Upper lobe of left lung (tissue), 6 donors: ENCODE measurements around the gene CBR1. TPM values are rescaled to one million over a fixed set of nuclear protein-coding genes. Genes with fewer than 3 reads are reported as not detected.

ENCODE experiments used
- ATAC-seq, 2 donors: fragments of 200-7000 bp; cut with Tn5 transposase; one replicate each; pipeline ENCODE4 v1.9.1; 2022; ENCODE audit warnings: mild to moderate bottlenecking in 2 of 2, moderate library complexity in 2 of 2; ENCODE audit not compliant: low FRiP score in 2 of 2
- DNase-seq, 2 donors: peaks; one replicate each; pipeline ENCODE4 v3.0.0-alpha.2; 2019 to 2020
- H3K27ac ChIP-seq, 4 donors: fragments of 200-600 bp; sonication (generic); one replicate each; pipeline ENCODE4 v1.5.1; 2016 to 2019
- H3K27me3 ChIP-seq, 4 donors: fragments of 200-600 bp; sonication (generic); one replicate each; pipeline ENCODE4 v1.5.1; 2017 to 2019
- H3K36me3 ChIP-seq, 4 donors: fragments of 200-600 bp; sonication (generic); one replicate each; pipeline ENCODE4 v1.5.1; 2016 to 2019
- H3K4me1 ChIP-seq, 4 donors: fragments of 200-600 bp; sonication (generic); one replicate each; pipeline ENCODE4 v1.5.1; 2018 to 2019
- H3K4me3 ChIP-seq, 4 donors: fragments of 200-600 bp; sonication (generic); one replicate each; pipeline ENCODE4 v1.5.1; 2017 to 2019; ENCODE audit warnings: mild to moderate bottlenecking in 2 of 4, moderate library complexity in 1 of 4
- H3K9me3 ChIP-seq, 4 donors: fragments of 200-600 bp; sonication (generic); one replicate each; pipeline ENCODE4 v1.5.1; 2018 to 2019
- EP300 ChIP-seq, 4 donors: sonication (generic); formaldehyde crosslinking; IDR thresholded peaks; one replicate each; pipeline ENCODE4 v1.5.1; 2017; ENCODE audit warnings: antibody characterized with exemption in 4 of 4, control low read depth in 2 of 4
- POLR2A ChIP-seq, 4 donors: fragments of 450-650 bp; IDR thresholded peaks; one replicate each; pipeline ENCODE4 v1.5.1; 2016 to 2017; ENCODE audit warnings: antibody characterized with exemption in 4 of 4, mild to moderate bottlenecking in 2 of 4
- POLR2AphosphoS5 ChIP-seq, 2 donors: sonication (generic); formaldehyde crosslinking; IDR thresholded peaks; one replicate each; pipeline ENCODE4 v1.5.1; 2017; ENCODE audit warnings: antibody characterized with exemption in 2 of 2
- WGBS, 2 donors: methylation state at CpG; one replicate each; pipeline ENCODE4 v1.1.5; 2017 to 2018; 5-methylcytosine and 5-hydroxymethylcytosine counted together
- total RNA-seq, 6 donors: library from RNA; depleted of rRNA in 4 of 6; stranded (reverse); fragments of >200 nt in 4 of 6; gene quantifications; one replicate each; pipeline versions ENCODE4 v1.1.0 to v1.2.1, GENCODE V29; 2016 to 2021
- TF ChIP-seq, protein P1 (sequence below), 6 experiments: fragments of 450-650 bp in 4 of 6; fragments of 200-600 bp in 2 of 6; sonication (generic) in 2 of 6; IDR thresholded peaks; one replicate each; pipeline ENCODE4 v1.5.1; 2016 to 2019; ENCODE audit warnings: antibody characterized with exemption in 6 of 6
- donor health status: DM: no; HTN: no; CAD: no; lungs with moderate emphysema.
- donor health status: DM: no; HTN: yes; CAD: no; lungs with severe emphysema.

Gene CBR1
- total RNA-seq, 6 donors from 2014 or later = 62.6 to 322 (median 106) TPM

GRCh38 chr21:36061445-36061844 is 8.4 kb upstream of the CBR1 start:
- H3K4me1 ChIP-seq = peaks cover 13 to 18% (median 16%) of the 10 kb centered on the region in 4 donors
- H3K36me3 ChIP-seq = peaks cover 5 to 15% (median 8%) of the 10 kb centered on the region in 4 donors
- no peak for ATAC-seq
- TF ChIP-seq POLR2AphosphoS5 (IDR thresholded peaks at IDR 0.05) (no peak), EP300 (IDR thresholded peaks at IDR 0.05) (no peak), POLR2A (IDR thresholded peaks at IDR 0.05) (no peak)
- TF ChIP-seq, protein P1, sequence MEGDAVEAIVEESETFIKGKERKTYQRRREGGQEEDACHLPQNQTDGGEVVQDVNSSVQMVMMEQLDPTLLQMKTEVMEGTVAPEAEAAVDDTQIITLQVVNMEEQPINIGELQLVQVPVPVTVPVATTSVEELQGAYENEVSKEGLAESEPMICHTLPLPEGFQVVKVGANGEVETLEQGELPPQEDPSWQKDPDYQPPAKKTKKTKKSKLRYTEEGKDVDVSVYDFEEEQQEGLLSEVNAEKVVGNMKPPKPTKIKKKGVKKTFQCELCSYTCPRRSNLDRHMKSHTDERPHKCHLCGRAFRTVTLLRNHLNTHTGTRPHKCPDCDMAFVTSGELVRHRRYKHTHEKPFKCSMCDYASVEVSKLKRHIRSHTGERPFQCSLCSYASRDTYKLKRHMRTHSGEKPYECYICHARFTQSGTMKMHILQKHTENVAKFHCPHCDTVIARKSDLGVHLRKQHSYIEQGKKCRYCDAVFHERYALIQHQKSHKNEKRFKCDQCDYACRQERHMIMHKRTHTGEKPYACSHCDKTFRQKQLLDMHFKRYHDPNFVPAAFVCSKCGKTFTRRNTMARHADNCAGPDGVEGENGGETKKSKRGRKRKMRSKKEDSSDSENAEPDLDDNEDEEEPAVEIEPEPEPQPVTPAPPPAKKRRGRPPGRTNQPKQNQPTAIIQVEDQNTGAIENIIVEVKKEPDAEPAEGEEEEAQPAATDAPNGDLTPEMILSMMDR (IDR thresholded peaks at IDR 0.05) = no peak
- no peak overlapping the region for H3K4me3 ChIP-seq
- no peaks in the 10 kb centered on the region for H3K27me3 ChIP-seq
- 98 to 100% methylated on average over 2 of the region's 2 CpGs for WGBS, 2 donors
- no peak for DNase-seq
- H3K27ac ChIP-seq = no peak overlapping the region
- no peaks in the 10 kb centered on the region for H3K9me3 ChIP-seq

- Histone ChIP-seq H3K27ac (no peak overlapping the region), H3K4me1 (peaks cover 8 to 12% (median 10%) of the 10 kb centered on the region in 4 donors), H3K27me3 (no peaks in the 10 kb centered on the region), H3K4me3 (no peak overlapping the region), H3K36me3 (no peaks in the 10 kb centered on the region), H3K9me3 (no peaks in the 10 kb centered on the region)
- DNase-seq = no peak
- TF ChIP-seq, protein P1 (IDR thresholded peaks at IDR 0.05) = no peak
- TF ChIP-seq POLR2AphosphoS5 (IDR thresholded peaks at IDR 0.05) (no peak), POLR2A (IDR thresholded peaks at IDR 0.05) (no peak), EP300 (IDR thresholded peaks at IDR 0.05) (no peak)
- WGBS, 2 donors = 85 to 87% methylated on average over 14 of the region's 14 CpGs
- no peak for ATAC-seq
Measured at GRCh38 chr21:36063375-36064084, 6.3 kb upstream of the CBR1 start.

DNA sequence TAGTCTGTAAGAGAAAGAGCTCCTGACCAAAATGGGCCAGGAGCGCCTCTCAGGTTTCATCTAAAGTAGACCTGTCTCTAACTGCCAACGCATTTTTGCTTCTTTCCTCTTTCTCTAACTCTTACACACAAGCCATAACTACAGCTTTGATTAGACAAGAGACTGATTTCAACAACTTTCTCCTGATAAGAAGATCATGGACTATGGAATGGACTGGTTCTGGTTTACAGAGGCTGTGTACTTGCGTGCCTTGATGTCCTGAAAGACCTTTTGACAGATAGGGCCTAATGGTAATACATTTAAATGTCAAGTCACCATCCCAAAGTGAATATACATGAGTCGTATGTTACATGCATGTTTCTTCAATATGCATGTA is 5.8 kb upstream of the CBR1 start:
- no peaks in the 10 kb centered on the region for H3K36me3 ChIP-seq
- peaks cover 0 to 4% (median 3%) of the 10 kb centered on the region in 4 donors for H3K9me3 ChIP-seq
- 82 to 88% methylated on average over 4 of the region's 4 CpGs for WGBS, 2 donors
- DNase-seq (no peak), ATAC-seq (no peak)
- no peak overlapping the region for H3K4me3 ChIP-seq
- TF ChIP-seq EP300 (IDR thresholded peaks at IDR 0.05) (no peak), POLR2A (IDR thresholded peaks at IDR 0.05) (no peak), POLR2AphosphoS5 (IDR thresholded peaks at IDR 0.05) (no peak)
- TF ChIP-seq, protein P1 (IDR thresholded peaks at IDR 0.05) = no peak
- peaks cover 5 to 12% (median 6%) of the 10 kb centered on the region in 4 donors for H3K4me1 ChIP-seq
- H3K27ac ChIP-seq = no peak overlapping the region
- no peaks in the 10 kb centered on the region for H3K27me3 ChIP-seq

- DNase-seq (no peak), ATAC-seq (no peak)
- peaks cover 3 to 14% (median 8%) of the 10 kb centered on the region in 4 donors for H3K4me1 ChIP-seq
- H3K27me3 ChIP-seq = no peaks in the 10 kb centered on the region
- TF ChIP-seq, protein P1 (IDR thresholded peaks at IDR 0.05) = no peak
- peaks cover 0 to 6% (median 4%) of the 10 kb centered on the region in 4 donors for H3K9me3 ChIP-seq
- H3K4me3 ChIP-seq = no peak overlapping the region
- WGBS, 2 donors = 46 to 73% methylated on average over 3 of the region's 3 CpGs
- no peak overlapping the region for H3K27ac ChIP-seq
- H3K36me3 ChIP-seq = no peaks in the 10 kb centered on the region
Measured at GRCh38 chr21:36065497-36066036, 4.3 kb upstream of the CBR1 start.
